ENCODE results near the gene CPN2. TPM values are rescaled to one million over a fixed set of nuclear protein-coding genes. Genes with fewer than 3 reads are reported as not detected.

The CPN2 gene
- total and polyA plus RNA-seq, 2 of the 13 experiments (the other 11 are each of a cell fraction or from before 2014, with no cell fraction given), result 26.7 to 27.7 TPM

- no peaks in the 10 kb centered on the region for H3K9me3 ChIP-seq (ENCODE audit: low read length)
- ATAC-seq (no peak), DNase-seq (ENCODE audit: low spot score) (no peak), FAIRE-seq (no peak)
- no TSS peak for BruUV-seq (replicated peaks)
- in situ Hi-C loops (cut with HindIII; ENCODE audit: extremely low pct_ligation_motif_present, low pct_unique_long_range_greater_than_20kb) (no loop called here), intact Hi-C loops (cut with micrococcal nuclease; ENCODE audit: unreplicated experiment) (loop anchor here (5.0 kb wide), 1 partner anchor 43 kb away; the partner anchor contains the start of gene GP5)
- H4K20me1 ChIP-seq (ENCODE audit: insufficient read depth, low read length), result no peaks in the 10 kb centered on the region
- no peak overlapping the region for H2AFZ ChIP-seq (ENCODE audit: low read length)
- no peaks in the 10 kb centered on the region for H3K36me3 ChIP-seq (replicated peaks in 1 of 2; ENCODE audit: control insufficient read depth in 1 of 2, insufficient read depth in 2 of 2, low read length in 2 of 2)
- no peak overlapping the region for H3K4me3 ChIP-seq (replicated peaks in 1 of 3; ENCODE audit: insufficient read depth in 1 of 3, low read depth in 2 of 3, low read length in 3 of 3)
- 20% methylated on average over 1 of the region's 2 CpGs for WGBS (ENCODE audit: low lambda C conversion rate)
- no peak overlapping the region for H3K4me2 ChIP-seq (ENCODE audit: low read depth, low read length)
- H3K9ac ChIP-seq (ENCODE audit: insufficient read depth, low read depth, low read length), result no peak overlapping the region
- H3K79me2 ChIP-seq (ENCODE audit: insufficient read depth, low read length), result no peaks in the 10 kb centered on the region
- TF ChIP-seq MNT (IDR thresholded peaks at IDR 0.05), result peak; percentile 51
- no peak for TF ChIP-seq CCDC6 (CRISPR knock-in tag; IDR thresholded peaks at IDR 0.05)
- H3K4me1 ChIP-seq (ENCODE audit: insufficient read depth, low read length), result peaks cover 24% of the 10 kb centered on the region
- POLR2A ChIA-PET, result no interaction called here
- CTCF ChIA-PET (ENCODE audit: low intra/inter-chr PET ratio, low total read pairs), result no interaction called here
- H3K27ac ChIP-seq (ENCODE audit: extremely low read length, insufficient read depth, low read length), result no peak overlapping the region
- H3K27me3 ChIP-seq (ENCODE audit: control insufficient read depth in 1 of 2, insufficient read depth in 2 of 2, low read length in 2 of 2), result peaks cover 3 to 21% of the 10 kb centered on the region in 2 experiments; a peak in 3 of 5 replicates
These were observed 3.2 kb upstream of the CPN2 start for GRCh38 chr3:194354315-194354714.

- Histone ChIP-seq H3K4me2 (ENCODE audit: low read depth, low read length) (no peak overlapping the region), H3K27ac (ENCODE audit: extremely low read length, insufficient read depth, low read length) (no peak overlapping the region), H3K9ac (ENCODE audit: insufficient read depth, low read depth, low read length) (no peak overlapping the region), H3K4me1 (ENCODE audit: insufficient read depth, low read length) (peaks cover 24% of the 10 kb centered on the region), H2AFZ (ENCODE audit: low read length) (no peak overlapping the region), H3K4me3 (replicated peaks in 1 of 3; ENCODE audit: insufficient read depth in 1 of 3, low read depth in 2 of 3, low read length in 3 of 3) (no peak overlapping the region), H4K20me1 (ENCODE audit: insufficient read depth, low read length) (no peaks in the 10 kb centered on the region), H3K9me3 (ENCODE audit: low read length) (no peaks in the 10 kb centered on the region), H3K79me2 (ENCODE audit: insufficient read depth, low read length) (no peaks in the 10 kb centered on the region), H3K36me3 (replicated peaks in 1 of 2; ENCODE audit: control insufficient read depth in 1 of 2, insufficient read depth in 2 of 2, low read length in 2 of 2) (no peaks in the 10 kb centered on the region), H3K27me3 (ENCODE audit: control insufficient read depth in 1 of 2, insufficient read depth in 2 of 2, low read length in 2 of 2) (peaks cover 2 to 6% of the 10 kb centered on the region in 2 experiments; a peak in 2 of 5 replicates)
- BruUV-seq (replicated peaks), result no TSS peak
- CTCF ChIA-PET (ENCODE audit: low intra/inter-chr PET ratio, low total read pairs), result no interaction called here
- POLR2A ChIA-PET, result no interaction called here
- ATAC-seq (no peak), FAIRE-seq (no peak), DNase-seq (ENCODE audit: low spot score) (no peak)
- WGBS (ENCODE audit: low lambda C conversion rate), result 88% methylated on average over 10 of the region's 10 CpGs
- intact Hi-C loops (cut with micrococcal nuclease; ENCODE audit: unreplicated experiment), result loop anchor here (5.0 kb wide), 1 partner anchor 45 kb away; the partner anchor contains the start of gene GP5
- in situ Hi-C loops (cut with HindIII; ENCODE audit: extremely low pct_ligation_motif_present, low pct_unique_long_range_greater_than_20kb), result no loop called here
- TF ChIP-seq HNF4G (IDR thresholded peaks at IDR 0.05; ENCODE audit: borderline replicate concordance, low read depth, low read length) (no peak), HNF4G (CRISPR knock-in tag; IDR thresholded peaks at IDR 0.05; ENCODE audit: borderline replicate concordance, low read depth) (no peak), ZNF577 (CRISPR knock-in tag; IDR thresholded peaks at IDR 0.05; ENCODE audit: borderline replicate concordance, low read depth) (no peak), JUNB (CRISPR knock-in tag; IDR thresholded peaks at IDR 0.05; ENCODE audit: borderline replicate concordance) (0 out of 2 replicates have a peak, but pooled peaks have one; percentile 7)
- TF ChIP-seq, protein P1, sequence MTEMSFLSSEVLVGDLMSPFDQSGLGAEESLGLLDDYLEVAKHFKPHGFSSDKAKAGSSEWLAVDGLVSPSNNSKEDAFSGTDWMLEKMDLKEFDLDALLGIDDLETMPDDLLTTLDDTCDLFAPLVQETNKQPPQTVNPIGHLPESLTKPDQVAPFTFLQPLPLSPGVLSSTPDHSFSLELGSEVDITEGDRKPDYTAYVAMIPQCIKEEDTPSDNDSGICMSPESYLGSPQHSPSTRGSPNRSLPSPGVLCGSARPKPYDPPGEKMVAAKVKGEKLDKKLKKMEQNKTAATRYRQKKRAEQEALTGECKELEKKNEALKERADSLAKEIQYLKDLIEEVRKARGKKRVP (CRISPR knock-in tag; IDR thresholded peaks at IDR 0.05), result 0 out of 4 replicates have a peak, but pooled peaks of 1 of the 2 experiments have one; percentile 67
- TF ChIP-seq, protein P2, sequence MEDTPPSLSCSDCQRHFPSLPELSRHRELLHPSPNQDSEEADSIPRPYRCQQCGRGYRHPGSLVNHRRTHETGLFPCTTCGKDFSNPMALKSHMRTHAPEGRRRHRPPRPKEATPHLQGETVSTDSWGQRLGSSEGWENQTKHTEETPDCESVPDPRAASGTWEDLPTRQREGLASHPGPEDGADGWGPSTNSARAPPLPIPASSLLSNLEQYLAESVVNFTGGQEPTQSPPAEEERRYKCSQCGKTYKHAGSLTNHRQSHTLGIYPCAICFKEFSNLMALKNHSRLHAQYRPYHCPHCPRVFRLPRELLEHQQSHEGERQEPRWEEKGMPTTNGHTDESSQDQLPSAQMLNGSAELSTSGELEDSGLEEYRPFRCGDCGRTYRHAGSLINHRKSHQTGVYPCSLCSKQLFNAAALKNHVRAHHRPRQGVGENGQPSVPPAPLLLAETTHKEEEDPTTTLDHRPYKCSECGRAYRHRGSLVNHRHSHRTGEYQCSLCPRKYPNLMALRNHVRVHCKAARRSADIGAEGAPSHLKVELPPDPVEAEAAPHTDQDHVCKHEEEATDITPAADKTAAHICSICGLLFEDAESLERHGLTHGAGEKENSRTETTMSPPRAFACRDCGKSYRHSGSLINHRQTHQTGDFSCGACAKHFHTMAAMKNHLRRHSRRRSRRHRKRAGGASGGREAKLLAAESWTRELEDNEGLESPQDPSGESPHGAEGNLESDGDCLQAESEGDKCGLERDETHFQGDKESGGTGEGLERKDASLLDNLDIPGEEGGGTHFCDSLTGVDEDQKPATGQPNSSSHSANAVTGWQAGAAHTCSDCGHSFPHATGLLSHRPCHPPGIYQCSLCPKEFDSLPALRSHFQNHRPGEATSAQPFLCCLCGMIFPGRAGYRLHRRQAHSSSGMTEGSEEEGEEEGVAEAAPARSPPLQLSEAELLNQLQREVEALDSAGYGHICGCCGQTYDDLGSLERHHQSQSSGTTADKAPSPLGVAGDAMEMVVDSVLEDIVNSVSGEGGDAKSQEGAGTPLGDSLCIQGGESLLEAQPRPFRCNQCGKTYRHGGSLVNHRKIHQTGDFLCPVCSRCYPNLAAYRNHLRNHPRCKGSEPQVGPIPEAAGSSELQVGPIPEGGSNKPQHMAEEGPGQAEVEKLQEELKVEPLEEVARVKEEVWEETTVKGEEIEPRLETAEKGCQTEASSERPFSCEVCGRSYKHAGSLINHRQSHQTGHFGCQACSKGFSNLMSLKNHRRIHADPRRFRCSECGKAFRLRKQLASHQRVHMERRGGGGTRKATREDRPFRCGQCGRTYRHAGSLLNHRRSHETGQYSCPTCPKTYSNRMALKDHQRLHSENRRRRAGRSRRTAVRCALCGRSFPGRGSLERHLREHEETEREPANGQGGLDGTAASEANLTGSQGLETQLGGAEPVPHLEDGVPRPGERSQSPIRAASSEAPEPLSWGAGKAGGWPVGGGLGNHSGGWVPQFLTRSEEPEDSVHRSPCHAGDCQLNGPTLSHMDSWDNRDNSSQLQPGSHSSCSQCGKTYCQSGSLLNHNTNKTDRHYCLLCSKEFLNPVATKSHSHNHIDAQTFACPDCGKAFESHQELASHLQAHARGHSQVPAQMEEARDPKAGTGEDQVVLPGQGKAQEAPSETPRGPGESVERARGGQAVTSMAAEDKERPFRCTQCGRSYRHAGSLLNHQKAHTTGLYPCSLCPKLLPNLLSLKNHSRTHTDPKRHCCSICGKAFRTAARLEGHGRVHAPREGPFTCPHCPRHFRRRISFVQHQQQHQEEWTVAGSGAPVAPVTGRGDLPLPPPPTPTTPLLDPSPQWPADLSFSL (CRISPR knock-in tag; IDR thresholded peaks at IDR 0.05), result peak; percentile 49; the same call in 1 of the 2 replicates
These were observed 1.6 kb upstream of the CPN2 start for GRCh38 chr3:194352667-194353246.
